ENCODE results near the gene DHRS3. TPM values are rescaled to one million over a fixed set of nuclear protein-coding genes. Genes with fewer than 3 reads are reported as not detected.
"Not testable (repeated sequence)": the region's sequence is repeated elsewhere in the genome, so short reads cannot be mapped to it uniquely, and the experiment has no call there.

DHRS3 gene
- total RNA-seq, 1 donor from 2014 or later, result not detected

- no peak for DNase-seq (ENCODE audit: low read depth)
Observed at GRCh38 chr1:12540580-12541273, 77.3 kb downstream of the DHRS3 start.

GRCh38 chr1:12539705-12540579 is 78.1 kb downstream of the DHRS3 start:
- peak; percentile 76 for DNase-seq (ENCODE audit: low read depth)

- no peak for DNase-seq (ENCODE audit: low read depth)
Observed at GRCh38 chr1:12539320-12539704, 78.7 kb downstream of the DHRS3 start.

- DNase-seq (ENCODE audit: low read depth), result not testable (repeated sequence)
Observed at GRCh38 chr1:12538536-12538935, 79.5 kb downstream of the DHRS3 start.

GRCh38 chr1:12537906-12538461 is 80.0 kb downstream of the DHRS3 start:
- DNase-seq (ENCODE audit: low read depth), result no peak

- DNase-seq (ENCODE audit: low read depth), result no peak
Observed at GRCh38 chr1:12537294-12537693, 80.7 kb downstream of the DHRS3 start.

- no peak for DNase-seq (ENCODE audit: low read depth)
Observed at GRCh38 chr1:12536023-12536639, 81.9 kb downstream of the DHRS3 start.

- no peak for DNase-seq (ENCODE audit: low read depth)
Observed at GRCh38 chr1:12532405-12533315, 85.3 kb downstream of the DHRS3 start.

GRCh38 chr1:12531179-12531499 is 86.9 kb downstream of the DHRS3 start:
- no peak for DNase-seq (ENCODE audit: low read depth)

GRCh38 chr1:12530462-12531178 is 87.4 kb downstream of the DHRS3 start:
- no peak for DNase-seq (ENCODE audit: low read depth)

- DNase-seq (ENCODE audit: low read depth), result no peak
Observed at GRCh38 chr1:12529640-12530174, 88.3 kb downstream of the DHRS3 start.

GRCh38 chr1:12528021-12528852 is 89.8 kb downstream of the DHRS3 start:
- DNase-seq (ENCODE audit: low read depth), result peak; percentile 71

GRCh38 chr1:12527564-12527963 is 90.4 kb downstream of the DHRS3 start:
- DNase-seq (ENCODE audit: low read depth), result no peak

- no peak for DNase-seq (ENCODE audit: low read depth)
Observed at GRCh38 chr1:12525311-12526181, 92.5 kb downstream of the DHRS3 start.

GRCh38 chr1:12524266-12524665 is 93.7 kb downstream of the DHRS3 start:
- no peak for DNase-seq (ENCODE audit: low read depth)

GRCh38 chr1:12522780-12523179 is 95.2 kb downstream of the DHRS3 start:
- not testable (repeated sequence) for DNase-seq (ENCODE audit: low read depth)

- DNase-seq (ENCODE audit: low read depth), result no peak
Observed at GRCh38 chr1:12521096-12521495, 96.9 kb downstream of the DHRS3 start.
